Urothelium cell line (cell line): Measurements from ENCODE around the gene MAP3K7CL.
A peak's percentile ranks its signal among the peaks of the same experiment; 100 is the strongest.

ENCODE experiments used
- DNase-seq: peaks from one replicate; pipeline ENCODE4 v3.0.0; 2011; ENCODE audit warnings: low spot score, mixed read lengths
- FAIRE-seq: peaks from 2 replicates; lab custom pipeline; 2011; peaks lifted over from hg19 to GRCh38; lab: Jason Lieb, UNC

MAP3K7CL gene

DNA sequence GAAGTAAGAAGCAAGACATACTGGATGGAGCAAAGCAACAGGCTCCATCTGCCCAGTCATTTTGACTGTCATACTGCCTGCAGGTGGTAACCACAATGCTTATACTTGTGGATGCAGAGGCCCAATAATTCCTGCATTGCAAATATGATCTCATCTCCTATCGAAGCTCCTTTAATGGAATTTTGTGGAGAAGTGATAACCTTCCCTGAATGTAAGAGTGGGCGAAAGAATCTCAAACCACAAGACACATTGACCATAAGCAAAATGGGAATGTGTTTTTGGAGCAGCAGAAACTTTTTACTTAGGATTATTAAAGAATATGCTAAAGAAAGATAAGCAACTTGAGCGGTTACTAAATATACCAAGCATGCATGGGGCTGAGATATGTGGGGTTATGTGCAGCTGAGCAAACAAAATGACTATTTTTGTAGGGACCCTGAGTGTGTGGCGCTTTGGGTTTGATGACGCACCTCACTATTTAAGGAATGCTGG is 90.9 kb downstream of the MAP3K7CL start:
- FAIRE-seq (peak; percentile 83), DNase-seq (peak; percentile 76)

DNA sequence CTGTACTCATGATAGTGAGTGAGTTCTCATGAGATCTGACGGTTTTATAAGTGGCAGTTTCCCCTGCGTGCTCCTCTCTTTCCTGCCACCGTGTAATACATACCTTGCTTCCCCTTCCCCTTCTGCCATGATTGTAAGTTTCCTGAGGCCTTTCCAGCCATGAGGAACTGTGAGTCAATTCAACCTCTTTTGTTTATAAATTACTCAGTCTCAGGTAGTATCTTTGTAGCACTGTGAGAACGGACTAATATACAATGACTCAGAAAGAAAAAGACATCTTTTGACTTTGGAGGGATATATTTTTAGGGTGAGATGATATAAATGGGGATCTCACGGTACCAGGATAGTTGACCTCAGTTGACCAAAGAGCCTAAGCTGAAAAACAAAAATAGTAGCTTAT is 93.6 kb downstream of the MAP3K7CL start:
- no peak for FAIRE-seq

More for the DNA sequence above, 93.6 kb downstream of the MAP3K7CL start:
- DNase-seq = no peak
